NT2/D1 (cell line): ENCODE results near the gene CARD9.
A peak's percentile ranks its signal among the peaks of the same experiment; 100 is the strongest.

Experiments
- DNase-seq: peaks from one replicate; pipeline ENCODE4 v3.0.0-alpha.2; 2011; ENCODE audit warnings: low read depth, low spot score
- H3K27me3 ChIP-seq: 2 replicates; pipeline ENCODE4 v1.6.0; 2011; ENCODE audit warnings: mild to moderate bottlenecking; ENCODE audit not compliant: insufficient read length, insufficient read depth
- H3K36me3 ChIP-seq: 2 replicates; pipeline ENCODE4 v1.6.1; 2011; ENCODE audit warnings: mild to moderate bottlenecking, low read length, mixed read lengths; ENCODE audit not compliant: insufficient read depth, insufficient read length
- H3K4me1 ChIP-seq: 2 replicates; pipeline ENCODE4 v1.5.1; 2011; ENCODE audit not compliant: insufficient read depth, insufficient read length
- H3K4me3 ChIP-seq: 2 replicates; pipeline ENCODE4 v1.5.1; 2011; ENCODE audit warnings: low read depth; ENCODE audit not compliant: insufficient read length
- H3K9ac ChIP-seq: 2 replicates; pipeline ENCODE4 v1.6.0; 2011; ENCODE audit warnings: low read depth; ENCODE audit not compliant: insufficient read length
- H3K9me3 ChIP-seq: 2 replicates; pipeline ENCODE4 v1.5.1; 2011; ENCODE audit warnings: mild to moderate bottlenecking, low read length; ENCODE audit not compliant: insufficient read depth
- SUZ12 ChIP-seq: IDR thresholded peaks from 2 replicates; pipeline ENCODE4 v1.6.1; 2011; ENCODE audit not compliant: insufficient read length, insufficient read depth; ENCODE audit errors: extremely low read depth
- YY1 ChIP-seq: IDR thresholded peaks from 2 replicates; pipeline ENCODE4 v1.6.1; 2011; ENCODE audit not compliant: insufficient read length, insufficient read depth
- ZNF274 ChIP-seq: IDR thresholded peaks from 2 replicates; pipeline ENCODE4 v1.6.1; 2011; ENCODE audit warnings: mild to moderate bottlenecking, low read depth, low read length

The CARD9 gene

GRCh38 chr9:136379003-136379287, 5.5 kb upstream of the CARD9 start:
- Histone ChIP-seq H3K36me3 (peaks cover 99% of the 10 kb centered on the region), H3K4me1 (peaks cover 11% of the 10 kb centered on the region), H3K27me3 (no peaks in the 10 kb centered on the region), H3K9me3 (no peaks in the 10 kb centered on the region), H3K9ac (no peak overlapping the region), H3K4me3 (no peak overlapping the region)
- no peak for TF ChIP-seq ZNF274
- TF ChIP-seq SUZ12, result no peak
- TF ChIP-seq YY1, result no peak
- DNase-seq, result no peak

DNA sequence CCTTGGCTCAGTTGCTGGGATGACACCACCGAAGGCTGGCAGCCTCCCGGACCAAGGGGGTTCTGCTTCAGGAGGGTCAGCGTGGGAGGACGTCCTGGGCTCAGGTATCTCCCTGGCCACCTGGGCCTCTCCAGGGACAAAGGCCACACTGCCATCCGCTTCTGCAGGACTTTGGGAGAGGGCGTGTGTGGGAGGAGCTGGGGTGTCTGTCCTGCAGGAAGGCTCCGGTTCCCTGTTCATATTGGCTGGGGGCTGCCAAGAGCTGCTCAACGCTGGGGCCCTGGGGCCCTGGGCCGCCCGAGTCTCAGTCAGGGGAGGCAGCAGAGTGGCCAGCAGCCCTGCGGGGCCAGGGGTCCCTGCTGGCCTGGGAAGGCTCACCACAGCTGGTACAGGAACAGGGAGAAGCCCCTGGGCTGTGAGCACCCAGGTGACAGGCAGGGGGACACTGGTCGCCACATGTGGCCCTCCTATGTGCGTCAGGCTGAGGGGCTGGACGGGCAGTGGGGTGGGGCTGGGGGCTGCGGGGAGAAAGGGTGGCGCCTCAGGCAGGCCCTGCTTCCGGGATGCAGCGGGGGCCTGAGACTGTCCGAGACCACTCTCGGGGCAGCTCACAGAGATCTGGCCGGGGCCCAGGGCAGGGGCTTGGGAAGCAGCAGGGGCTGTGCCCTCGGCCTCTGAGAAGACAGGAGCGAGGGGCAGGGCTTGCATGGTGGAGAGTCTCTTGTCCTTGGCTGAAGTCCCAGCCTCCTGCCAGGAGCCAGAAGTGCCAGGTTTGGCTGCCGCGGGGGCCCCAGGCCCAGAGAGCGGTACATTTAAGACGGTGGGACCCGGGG, 4.9 kb upstream of the CARD9 start:
- DNase-seq, result no peak
- Histone ChIP-seq H3K4me3 (no peak overlapping the region), H3K36me3 (peaks cover 99% of the 10 kb centered on the region), H3K9ac (no peak overlapping the region), H3K4me1 (peaks cover 14% of the 10 kb centered on the region), H3K27me3 (no peaks in the 10 kb centered on the region), H3K9me3 (no peaks in the 10 kb centered on the region)
- TF ChIP-seq SUZ12 (no peak), ZNF274 (no peak), YY1 (no peak)

DNA sequence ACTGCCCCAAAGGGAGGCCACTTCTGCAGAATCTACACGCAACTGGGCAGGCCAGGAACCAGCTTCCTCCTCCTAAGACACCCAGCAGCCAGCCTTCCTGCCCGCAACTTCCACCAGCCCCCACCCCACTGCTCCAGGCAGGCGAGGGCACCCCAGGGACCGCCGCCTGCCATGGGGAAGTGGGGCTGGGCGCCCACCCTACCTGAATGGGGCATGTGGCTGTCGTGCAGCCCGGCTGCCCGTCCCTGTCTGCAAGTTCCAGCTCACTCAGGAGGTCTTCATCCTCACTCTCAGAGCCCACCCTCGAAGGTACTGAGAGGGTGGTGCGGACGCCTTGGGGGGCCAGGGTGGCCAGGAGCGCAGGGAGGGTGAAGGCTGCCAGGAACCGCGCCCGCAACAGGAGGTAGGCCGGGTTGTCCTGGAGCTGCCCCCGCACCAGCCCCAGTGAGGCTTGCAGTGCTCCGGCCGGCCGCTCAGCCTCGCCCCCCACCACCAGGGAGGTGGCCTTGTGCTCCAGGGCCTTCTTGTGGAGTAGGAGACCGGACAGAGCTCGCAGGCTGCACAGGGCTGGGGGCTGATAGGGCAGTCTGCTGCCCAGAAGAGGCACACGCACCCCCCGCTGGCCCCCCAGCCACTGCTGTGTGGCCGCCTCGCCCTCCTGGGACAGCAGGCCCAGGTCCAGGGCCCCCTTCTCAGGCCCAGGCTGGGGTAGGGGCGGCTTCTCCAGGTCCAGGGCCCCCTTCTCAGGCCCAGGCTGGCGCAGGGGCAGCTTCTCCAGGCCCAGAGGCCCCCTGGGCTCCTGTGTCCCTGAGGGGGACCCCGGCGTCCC, 4.1 kb upstream of the CARD9 start:
- peaks cover 96% of the 10 kb centered on the region for H3K36me3 ChIP-seq
- H3K9me3 ChIP-seq, result no peaks in the 10 kb centered on the region
- no peak overlapping the region for H3K4me3 ChIP-seq
- H3K4me1 ChIP-seq, result peaks cover 22% of the 10 kb centered on the region
- H3K27me3 ChIP-seq, result no peaks in the 10 kb centered on the region
- no peak for TF ChIP-seq SUZ12
- no peak overlapping the region for H3K9ac ChIP-seq
- no peak for DNase-seq

GRCh38 chr9:136376457-136376856, 3.0 kb upstream of the CARD9 start:
- no peak for TF ChIP-seq SUZ12
- TF ChIP-seq YY1, result no peak
- no peak for TF ChIP-seq ZNF274
- no peaks in the 10 kb centered on the region for H3K27me3 ChIP-seq
- DNase-seq, result no peak

GRCh38 chr9:136375096-136375495, 1.6 kb upstream of the CARD9 start:
- Histone ChIP-seq H3K4me3 (no peak overlapping the region), H3K9ac (no peak overlapping the region), H3K9me3 (no peaks in the 10 kb centered on the region), H3K4me1 (peaks cover 26% of the 10 kb centered on the region), H3K36me3 (peaks cover 95% of the 10 kb centered on the region), H3K27me3 (no peaks in the 10 kb centered on the region)
- no peak for DNase-seq
- no peak for TF ChIP-seq ZNF274
- no peak for TF ChIP-seq YY1
- no peak for TF ChIP-seq SUZ12

More at GRCh38 chr9:136376457-136376856, 3.0 kb upstream of the CARD9 start:
- no peaks in the 10 kb centered on the region for H3K9me3 ChIP-seq
- H3K36me3 ChIP-seq, result peaks cover 96% of the 10 kb centered on the region
- H3K4me1 ChIP-seq, result peaks cover 26% of the 10 kb centered on the region
- H3K9ac ChIP-seq, result no peak overlapping the region
- H3K4me3 ChIP-seq, result no peak overlapping the region

DNA sequence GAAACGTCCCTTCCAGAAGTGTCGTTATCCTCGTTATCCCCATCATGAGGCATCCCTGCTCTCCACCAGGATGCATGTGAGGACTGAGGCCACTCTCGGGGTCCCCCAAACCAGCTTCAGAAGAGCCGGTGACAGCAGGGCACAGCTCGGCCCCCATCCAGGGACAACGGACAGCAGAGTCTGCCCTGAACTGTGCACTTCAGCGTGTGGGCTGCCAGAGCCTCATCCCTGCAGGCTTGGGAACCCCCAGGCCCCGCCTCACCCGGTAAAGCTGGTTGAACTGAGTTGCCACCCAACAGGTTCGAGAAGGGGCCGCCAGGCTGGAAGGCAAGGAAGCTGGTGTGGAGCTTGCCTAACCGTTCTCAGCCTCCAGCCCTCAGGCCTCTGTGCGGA, 710 bp upstream of the CARD9 start:
- peaks cover 26% of the 10 kb centered on the region for H3K4me1 ChIP-seq
- H3K27me3 ChIP-seq, result no peaks in the 10 kb centered on the region
- no peak for DNase-seq
- TF ChIP-seq ZNF274 (no peak), SUZ12 (no peak), YY1 (no peak)
- no peaks in the 10 kb centered on the region for H3K9me3 ChIP-seq
- H3K36me3 ChIP-seq, result peaks cover 96% of the 10 kb centered on the region
- no peak overlapping the region for H3K4me3 ChIP-seq
- peak overlapping the region; percentile 32 for H3K9ac ChIP-seq

DNA sequence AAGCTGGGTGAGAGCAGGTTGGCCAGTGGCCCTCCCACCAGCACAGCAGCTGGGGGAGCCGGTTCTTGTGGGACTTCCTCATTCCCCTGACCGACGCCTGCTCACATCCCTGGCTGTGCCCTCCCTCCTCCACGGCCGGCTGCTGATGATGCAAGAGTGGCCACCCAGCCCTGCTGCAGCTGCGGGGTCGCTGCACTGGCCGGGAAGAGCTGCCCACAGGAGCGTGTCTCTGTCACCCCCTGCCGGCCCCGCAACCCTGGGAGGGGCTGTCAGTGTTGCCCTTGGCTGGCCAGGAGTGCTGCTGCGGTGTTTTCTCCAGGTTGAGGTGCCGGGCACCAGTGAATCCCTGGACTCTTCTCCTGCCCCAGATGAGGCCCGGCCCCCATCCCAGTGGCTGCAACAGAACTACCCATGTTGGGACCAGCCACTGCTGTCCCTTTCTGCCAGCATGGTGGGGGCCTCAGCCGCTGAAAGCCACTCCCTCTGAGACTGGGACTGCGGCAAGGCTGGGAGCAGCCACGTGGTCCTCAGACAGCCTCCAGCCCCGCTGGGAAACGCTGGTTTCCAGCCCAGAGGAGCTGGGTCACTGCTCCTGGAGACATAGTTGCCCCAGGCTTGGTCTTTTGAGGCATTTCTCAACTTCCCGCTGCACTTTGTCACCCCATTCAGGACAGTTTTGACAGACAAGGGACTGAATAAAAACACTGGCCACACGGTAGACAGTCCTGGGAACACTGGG, 739 bp downstream of the CARD9 start:
- peaks cover 26% of the 10 kb centered on the region for H3K4me1 ChIP-seq
- no peaks in the 10 kb centered on the region for H3K27me3 ChIP-seq
- no peak overlapping the region for H3K9ac ChIP-seq
- no peaks in the 10 kb centered on the region for H3K9me3 ChIP-seq
- no peak overlapping the region for H3K4me3 ChIP-seq
- peaks cover 91% of the 10 kb centered on the region for H3K36me3 ChIP-seq
- DNase-seq, result no peak
- TF ChIP-seq ZNF274, result no peak
- TF ChIP-seq SUZ12, result no peak
- no peak for TF ChIP-seq YY1
